HL-60 (cell line): ENCODE measurements around the gene EXOSC9.

ENCODE experiments used
- CTCF ChIP-seq: IDR thresholded peaks from one replicate; pipeline ENCODE4 v1.5.1; 2011; ENCODE audit warnings: low read length, control low read depth, inconsistent platforms; ENCODE audit not compliant: insufficient read depth
- GABPA ChIP-seq: IDR thresholded peaks from 2 replicates; pipeline ENCODE4 v1.6.1; 2012; ENCODE audit warnings: low read depth
- POLR2AphosphoS5 ChIP-seq: IDR thresholded peaks from 2 replicates; pipeline ENCODE4 v1.6.1; 2012; ENCODE audit warnings: low read depth
- REST ChIP-seq: IDR thresholded peaks from 2 replicates; pipeline ENCODE4 v1.6.1; 2012; ENCODE audit warnings: low read depth; ENCODE audit not compliant: insufficient replicate concordance
- SPI1 ChIP-seq: IDR thresholded peaks from 2 replicates; pipeline ENCODE4 v1.6.1; 2012; ENCODE audit warnings: low read depth, mild to moderate bottlenecking, borderline replicate concordance

- TF ChIP-seq GABPA (no peak), CTCF (no peak), REST (no peak), POLR2AphosphoS5 (no peak), SPI1 (no peak)
These were observed 14.9 kb upstream of the EXOSC9 start for GRCh38 chr4:121786221-121786620.
